Mesenchymal stem cell (in vitro differentiated cells and primary cell): Measurements from ENCODE around the gene NEUROG2.

Source experiments
- DNase-seq: peaks from one replicate; pipeline ENCODE4 v3.0.0-alpha.2; 2013
- H2AFZ ChIP-seq: one replicate; pipeline ENCODE4 v1.6.1; 2013; ENCODE audit warnings: low read depth, mild to moderate bottlenecking, control low read depth, inconsistent platforms, low read length, moderate library complexity
- H2AK5ac ChIP-seq: 2 replicates; pipeline ENCODE4 v1.6.1; 2013; ENCODE audit warnings: low read length, moderate library complexity, mild to moderate bottlenecking, inconsistent platforms; ENCODE audit not compliant: severe bottlenecking
- H2BK120ac ChIP-seq: one replicate; pipeline ENCODE4 v1.6.1; 2013; ENCODE audit warnings: low read depth, mild to moderate bottlenecking, inconsistent platforms, low read length, moderate library complexity
- H2BK12ac ChIP-seq, 2 experiments: one replicate each; pipeline ENCODE4 v1.6.1; 2013; ENCODE audit warnings: inconsistent platforms in 2 of 2, low read length in 2 of 2, mild to moderate bottlenecking in 2 of 2, moderate library complexity in 2 of 2, control low read depth in 1 of 2
- H2BK15ac ChIP-seq: one replicate; pipeline ENCODE4 v1.6.1; 2013; ENCODE audit warnings: mild to moderate bottlenecking, low read depth, inconsistent platforms; ENCODE audit not compliant: poor library complexity, severe bottlenecking
- H2BK5ac ChIP-seq: 2 replicates; pipeline ENCODE4 v1.6.1; 2013; ENCODE audit warnings: low read depth, mild to moderate bottlenecking, low read length, control low read depth, inconsistent platforms; ENCODE audit not compliant: poor library complexity, severe bottlenecking
- H3K14ac ChIP-seq, 2 experiments: one replicate each; pipeline ENCODE4 v1.6.1; 2013; ENCODE audit warnings: inconsistent platforms in 2 of 2, low read length in 2 of 2, control low read depth in 1 of 2, mild to moderate bottlenecking in 1 of 2, moderate library complexity in 1 of 2
- H3K18ac ChIP-seq, 2 experiments: one replicate each; pipeline ENCODE4 v1.6.1; 2013; ENCODE audit warnings: inconsistent platforms in 2 of 2, low read length in 2 of 2, control low read depth in 1 of 2, low read depth in 1 of 2, mild to moderate bottlenecking in 1 of 2
- H3K23ac ChIP-seq, 2 experiments: one replicate each; pipeline ENCODE4 v1.6.1; 2013; ENCODE audit warnings: inconsistent platforms in 2 of 2, low read length in 2 of 2, mild to moderate bottlenecking in 2 of 2, moderate library complexity in 2 of 2, control low read depth in 1 of 2
- H3K27ac ChIP-seq: 2 replicates; pipeline ENCODE4 v1.5.1; 2013; ENCODE audit warnings: mild to moderate bottlenecking, moderate library complexity, low read length, control low read depth, inconsistent platforms; ENCODE audit not compliant: poor library complexity, severe bottlenecking
- H3K27me3 ChIP-seq, 2 experiments: 2 replicates each; pipeline versions ENCODE4 v1.6.1 to v1.7.0; 2013; ENCODE audit warnings: low read length in 2 of 2, mild to moderate bottlenecking in 2 of 2, moderate library complexity in 2 of 2, control low read depth in 1 of 2, inconsistent platforms in 1 of 2; ENCODE audit not compliant: control insufficient read depth in 1 of 2, insufficient read depth in 1 of 2
- H3K36me3 ChIP-seq, 2 experiments: 2 replicates each; pipeline versions ENCODE4 v1.6.1 to v1.7.0; 2013; ENCODE audit warnings: low read length in 2 of 2, control low read depth in 1 of 2, inconsistent platforms in 1 of 2, low read depth in 1 of 2, mild to moderate bottlenecking in 1 of 2; ENCODE audit not compliant: insufficient read depth in 2 of 2, control insufficient read depth in 1 of 2
- H3K4ac ChIP-seq, 2 experiments: one replicate each; pipeline ENCODE4 v1.6.1; 2013; ENCODE audit warnings: inconsistent platforms in 2 of 2, low read length in 2 of 2, mild to moderate bottlenecking in 2 of 2, moderate library complexity in 2 of 2, control low read depth in 1 of 2, low read depth in 1 of 2
- H3K4me1 ChIP-seq: 2 replicates; pipeline ENCODE4 v1.6.1; 2013; ENCODE audit warnings: low read depth, low read length, control low read depth; ENCODE audit not compliant: control insufficient read depth, insufficient read depth
- H3K4me2 ChIP-seq: 2 replicates; pipeline ENCODE4 v1.6.1; 2013; ENCODE audit warnings: low read length, mild to moderate bottlenecking, inconsistent platforms; ENCODE audit not compliant: poor library complexity, severe bottlenecking
- H3K4me3 ChIP-seq, 2 experiments: 2 replicates each; pipeline versions ENCODE4 v1.5.1 to v1.7.0; 2013; ENCODE audit warnings: low read length in 2 of 2, mild to moderate bottlenecking in 2 of 2, control low read depth in 1 of 2, low read depth in 1 of 2; ENCODE audit not compliant: insufficient read depth in 1 of 2
- H3K79me1 ChIP-seq: replicated peaks from 2 replicates; pipeline ENCODE4 v1.6.1; 2013; ENCODE audit warnings: mild to moderate bottlenecking, control low read depth, low read length, inconsistent platforms; ENCODE audit not compliant: poor library complexity, severe bottlenecking
- H3K9ac ChIP-seq: 2 replicates; pipeline ENCODE4 v1.7.0; 2013; ENCODE audit warnings: mild to moderate bottlenecking, low read length, moderate library complexity
- H3K9me3 ChIP-seq: 2 replicates; pipeline ENCODE4 v1.7.0; 2013; ENCODE audit warnings: mild to moderate bottlenecking, low read length; ENCODE audit not compliant: control insufficient read depth
- H4K8ac ChIP-seq: one replicate; pipeline ENCODE4 v1.6.1; 2013; ENCODE audit warnings: inconsistent platforms, mild to moderate bottlenecking, low read length, moderate library complexity
- H4K91ac ChIP-seq: one replicate; pipeline ENCODE4 v1.6.1; 2013; ENCODE audit warnings: mild to moderate bottlenecking, low read length, inconsistent platforms
- WGBS: methylation state at CpG from one replicate; pipeline ENCODE4 v1.1.7; 2013; ENCODE audit warnings: mixed read lengths; 5-methylcytosine and 5-hydroxymethylcytosine counted together

Gene NEUROG2

DNA sequence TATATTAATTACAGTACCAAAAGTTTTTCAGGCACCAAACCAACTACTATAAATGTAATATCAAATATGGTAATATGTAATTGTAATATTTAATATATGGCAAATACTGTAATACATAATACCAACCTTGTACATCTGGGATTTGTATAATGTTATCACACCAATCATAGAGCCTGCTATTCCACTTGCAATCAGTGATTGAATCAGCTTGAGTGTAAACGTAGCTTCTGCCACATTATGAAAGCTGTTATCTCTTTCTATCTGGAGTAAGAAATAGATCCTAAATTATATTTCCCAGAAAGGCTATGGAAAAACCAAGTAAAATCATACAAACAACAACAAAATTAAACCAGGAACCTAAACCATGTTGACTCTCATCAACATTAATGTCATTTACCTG is 24.7 kb upstream of the NEUROG2 start:
- Histone ChIP-seq H3K9ac (no peak overlapping the region), H3K9me3 (no peaks in the 10 kb centered on the region), H3K4me2 (no peak overlapping the region), H3K27me3 (no peaks in the 10 kb centered on the region), H3K36me3 (no peaks in the 10 kb centered on the region), H2AFZ (no peak overlapping the region), H2BK15ac (no peak overlapping the region), H3K4me1 (no peaks in the 10 kb centered on the region), H3K14ac (no peak overlapping the region), H2AK5ac (no peak overlapping the region), H4K91ac (no peak overlapping the region), H2BK12ac (no peak overlapping the region), H3K23ac (no peak overlapping the region), H3K18ac (no peak overlapping the region), H3K79me1 (no peaks in the 10 kb centered on the region), H3K4ac (no peak overlapping the region), H3K4me3 (no peak overlapping the region), H2BK5ac (no peak overlapping the region), H2BK120ac (no peak overlapping the region), H3K27ac (no peak overlapping the region), H4K8ac (no peak overlapping the region)
- no CpG with 5 or more reads among the region's 1 CpG for whole genome bisulfite sequencing
- DNase-seq: no peak

DNA sequence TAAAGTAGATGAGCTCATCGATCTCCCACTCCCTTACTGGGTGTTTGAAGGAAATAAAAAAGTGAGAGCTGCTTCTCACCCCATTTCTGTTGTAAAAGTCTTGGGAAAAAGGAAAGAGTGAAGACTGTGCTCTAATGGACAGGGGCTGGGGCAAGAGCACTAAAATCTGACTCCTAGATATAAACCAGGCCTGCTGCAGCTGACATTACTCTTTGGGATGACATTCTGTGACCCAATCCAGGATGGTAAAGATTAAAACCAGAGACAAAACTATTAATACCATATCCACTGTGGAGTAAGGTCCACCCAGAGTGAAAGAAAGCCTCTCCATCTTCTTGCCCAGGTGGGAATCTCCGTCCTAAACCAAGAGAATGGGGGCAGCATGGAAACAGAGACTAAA is 20.1 kb upstream of the NEUROG2 start:
- H3K14ac ChIP-seq: no peak overlapping the region
- DNase-seq: no peak
- H3K36me3 ChIP-seq: no peaks in the 10 kb centered on the region

DNA sequence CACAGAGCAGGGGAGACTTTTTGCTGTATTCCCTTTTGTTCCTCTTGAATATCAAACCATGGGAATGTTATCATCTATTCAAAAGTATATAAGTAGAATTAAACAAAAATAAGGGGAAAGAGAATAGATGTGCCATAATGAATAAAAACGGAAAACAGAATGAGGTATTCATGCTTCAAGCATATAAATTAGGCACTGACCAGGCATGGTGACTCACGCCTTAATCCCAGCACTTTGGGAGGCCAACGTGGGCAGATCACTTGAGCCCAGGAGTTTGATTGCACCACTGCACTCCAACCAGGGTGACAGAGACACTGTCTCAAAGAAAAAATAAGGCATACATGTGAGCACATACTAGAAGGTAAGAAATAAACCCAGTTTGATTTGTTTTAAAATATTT is 16.3 kb upstream of the NEUROG2 start:
- Histone ChIP-seq H4K91ac (no peak overlapping the region), H4K8ac (no peak overlapping the region), H2BK5ac (no peak overlapping the region), H3K9ac (no peak overlapping the region), H2BK120ac (no peak overlapping the region), H3K9me3 (no peaks in the 10 kb centered on the region), H2AK5ac (no peak overlapping the region), H2BK15ac (no peak overlapping the region), H3K14ac (no peak overlapping the region), H3K79me1 (no peaks in the 10 kb centered on the region), H3K4me3 (no peak overlapping the region), H3K36me3 (no peaks in the 10 kb centered on the region), H3K27me3 (no peaks in the 10 kb centered on the region), H3K4me2 (no peak overlapping the region), H3K4me1 (no peaks in the 10 kb centered on the region), H3K23ac (no peak overlapping the region), H2BK12ac (no peak overlapping the region), H3K27ac (no peak overlapping the region), H3K18ac (no peak overlapping the region), H3K4ac (no peak overlapping the region), H2AFZ (no peak overlapping the region)
- no peak for DNase-seq
- WGBS: 39% methylated on average over 3 of the region's 3 CpGs

More for the DNA sequence above, 20.1 kb upstream of the NEUROG2 start:
- Histone ChIP-seq H4K8ac (no peak overlapping the region), H2AK5ac (no peak overlapping the region), H2BK12ac (no peak overlapping the region), H2BK5ac (no peak overlapping the region), H3K27me3 (no peaks in the 10 kb centered on the region), H3K23ac (no peak overlapping the region), H3K4me2 (no peak overlapping the region), H3K79me1 (no peaks in the 10 kb centered on the region), H3K4ac (no peak overlapping the region), H3K18ac (no peak overlapping the region), H2BK15ac (no peak overlapping the region), H3K4me1 (no peaks in the 10 kb centered on the region), H3K27ac (no peak overlapping the region), H2AFZ (no peak overlapping the region), H4K91ac (no peak overlapping the region), H3K9ac (no peak overlapping the region), H2BK120ac (no peak overlapping the region), H3K9me3 (no peaks in the 10 kb centered on the region), H3K4me3 (no peak overlapping the region)
- WGBS: 72% methylated on average over 2 of the region's 2 CpGs

DNA sequence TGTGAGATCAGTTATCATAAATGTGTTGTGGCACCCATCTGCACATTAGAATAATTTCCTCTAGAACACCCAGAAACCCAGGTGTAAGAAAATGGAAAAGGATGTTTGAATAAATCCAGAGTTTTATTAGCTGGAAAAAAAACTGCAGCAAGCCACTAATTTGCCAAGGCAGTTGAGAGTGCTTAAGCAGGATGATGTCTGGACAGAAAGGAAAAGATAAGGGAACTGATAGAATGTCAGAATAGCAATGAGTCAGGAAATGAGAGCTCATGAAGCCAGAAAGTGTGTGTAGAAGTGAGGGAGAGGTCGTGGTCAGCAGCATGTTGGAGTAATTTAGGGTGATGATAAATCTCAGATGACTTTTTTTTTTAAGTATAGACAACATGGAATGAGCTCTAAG is 15.2 kb upstream of the NEUROG2 start:
- H3K4me1 ChIP-seq: no peaks in the 10 kb centered on the region
- H3K23ac ChIP-seq: no peak overlapping the region
- no peaks in the 10 kb centered on the region for H3K36me3 ChIP-seq
- DNase-seq: no peak
- no peak overlapping the region for H2AFZ ChIP-seq
- H3K4ac ChIP-seq: no peak overlapping the region
- no peaks in the 10 kb centered on the region for H3K79me1 ChIP-seq
- no peak overlapping the region for H2BK120ac ChIP-seq
- H2BK5ac ChIP-seq: no peak overlapping the region
- no peaks in the 10 kb centered on the region for H3K27me3 ChIP-seq
- H2BK15ac ChIP-seq: no peak overlapping the region
- no peak overlapping the region for H4K8ac ChIP-seq
- no peaks in the 10 kb centered on the region for H3K9me3 ChIP-seq
- H3K4me3 ChIP-seq: no peak overlapping the region
- H2AK5ac ChIP-seq: no peak overlapping the region
- H3K4me2 ChIP-seq: no peak overlapping the region
- H2BK12ac ChIP-seq: no peak overlapping the region
- no peak overlapping the region for H3K9ac ChIP-seq
- 14% methylated on average over 1 of the region's 1 CpG for WGBS
- no peak overlapping the region for H4K91ac ChIP-seq
- H3K14ac ChIP-seq: no peak overlapping the region
- H3K27ac ChIP-seq: no peak overlapping the region
- no peak overlapping the region for H3K18ac ChIP-seq
